ENCODE data around the gene AGBL4.
"Not testable (repeated sequence)": the region's sequence is repeated elsewhere in the genome, so short reads cannot be mapped to it uniquely, and the experiment has no call there.

AGBL4 gene
- 0 to 0.34 (median 0.02) reads per million in 18 experiments for total RNA-seq

- peak in 1 of 2 donors; percentile 24 for DNase-seq
Observed at GRCh38 chr1:50023292-50024159, at the start of gene AGBL4. TSS of gene AGBL4 (minus strand) at chr1:50023954.

- no peak for DNase-seq
Observed at GRCh38 chr1:50066806-50067205, 43.1 kb upstream of the AGBL4 start.

GRCh38 chr1:50060279-50060678, 36.5 kb upstream of the AGBL4 start:
- DNase-seq, result no peak

- no peak for DNase-seq
Observed at GRCh38 chr1:50048791-50049190, 25.0 kb upstream of the AGBL4 start.

GRCh38 chr1:50047916-50048694, 24.4 kb upstream of the AGBL4 start:
- DNase-seq, result no peak

GRCh38 chr1:50038237-50038809, 14.6 kb upstream of the AGBL4 start:
- no peak for DNase-seq

- DNase-seq, result no peak
Observed at GRCh38 chr1:50027794-50028193, 4.0 kb upstream of the AGBL4 start.

GRCh38 chr1:49995734-49996133, 28.0 kb downstream of the AGBL4 start:
- no peak for DNase-seq

- DNase-seq, result no peak
Observed at GRCh38 chr1:49971088-49971487, 52.7 kb downstream of the AGBL4 start.

GRCh38 chr1:49951385-49951784, 72.4 kb downstream of the AGBL4 start:
- no peak for DNase-seq

GRCh38 chr1:49915301-49915700, 108.5 kb downstream of the AGBL4 start:
- DNase-seq, result not testable (repeated sequence)

GRCh38 chr1:49906365-49906764, 117.4 kb downstream of the AGBL4 start:
- DNase-seq, result no peak

GRCh38 chr1:49864581-49864980, 159.2 kb downstream of the AGBL4 start:
- no peak for DNase-seq

- no peak for DNase-seq
Observed at GRCh38 chr1:49854741-49855140, 169.0 kb downstream of the AGBL4 start.

GRCh38 chr1:49842596-49842995, 181.2 kb downstream of the AGBL4 start:
- DNase-seq, result no peak

GRCh38 chr1:49841767-49842166, 182.0 kb downstream of the AGBL4 start:
- no peak for DNase-seq

GRCh38 chr1:49824261-49824660, 199.5 kb downstream of the AGBL4 start:
- no peak for DNase-seq

- DNase-seq, result no peak
Observed at GRCh38 chr1:49817681-49818080, 206.1 kb downstream of the AGBL4 start.

GRCh38 chr1:49787013-49787412, 236.7 kb downstream of the AGBL4 start:
- DNase-seq, result not testable (repeated sequence)

GRCh38 chr1:49765034-49765433, 258.7 kb downstream of the AGBL4 start:
- no peak for DNase-seq

- not testable (repeated sequence) for DNase-seq
Observed at GRCh38 chr1:49738118-49738517, 285.6 kb downstream of the AGBL4 start.

- DNase-seq, result no peak
Observed at GRCh38 chr1:49728377-49728776, 295.4 kb downstream of the AGBL4 start.

- no peak for DNase-seq
Observed at GRCh38 chr1:49723662-49724061, 300.1 kb downstream of the AGBL4 start.
